HepG2 (cell line): ENCODE results near the gene RPL19. TPM values are rescaled to one million over a fixed set of nuclear protein-coding genes. Genes with fewer than 3 reads are reported as not detected.

Experiments used
- ATAC-seq: fragments of 200-7000 bp; cut with Tn5 transposase; 3 replicates; pipeline ENCODE4 v1.9.1; 2020; ENCODE audit warnings: mild to moderate bottlenecking, moderate library complexity
- BruUV-seq: library from RNA; stranded (reverse); fragments of 400-500 nt; replicated peaks from 2 replicates; lab custom pipeline; 2021; lab: Mats Ljungman, UMichigan
- CTCF ChIA-PET: fragments of 300-600 bp; formaldehyde crosslinking; extraction: SDS; loops from one replicate; lab custom pipeline; 2021; ENCODE audit warnings: low total read pairs, inconsistent platforms, low intra/inter-chr PET ratio; lab: Yijun Ruan, JAX
- POLR2A ChIA-PET: fragments of 350-600 bp; sonication (Branson Sonifier 250); formaldehyde crosslinking; loops from one replicate; lab custom pipeline; 2020; ENCODE audit warnings: antibody characterized with exemption, inconsistent platforms; lab: Yijun Ruan, JAX
- DNase-seq: peaks from one replicate; pipeline ENCODE4 v3.0.0-alpha.2; 2015; ENCODE audit warnings: low spot score
- FAIRE-seq: peaks from 3 replicates; lab custom pipeline; 2011; peaks lifted over from hg19 to GRCh38; lab: Jason Lieb, UNC
- H2AFZ ChIP-seq: one replicate; pipeline ENCODE4 v1.6.1; 2011; ENCODE audit warnings: low read length, inconsistent platforms
- H3K27ac ChIP-seq: fragments of 300-600 bp; 3 replicates; pipeline ENCODE4 v1.8.0; 2011; ENCODE audit warnings: mixed run types, mild to moderate bottlenecking, mixed read lengths, low read length, inconsistent platforms; ENCODE audit not compliant: insufficient read depth; ENCODE audit errors: extremely low read length
- H3K27me3 ChIP-seq, 2 experiments: fragments of 200-600 bp in 1 of 2; 2 replicates in 1 of 2; 3 replicates in 1 of 2; pipeline versions ENCODE4 v1.6.0 to v1.8.0; 2011; ENCODE audit warnings: low read length in 2 of 2, mild to moderate bottlenecking in 2 of 2, moderate library complexity in 2 of 2, inconsistent platforms in 1 of 2; ENCODE audit not compliant: insufficient read depth in 2 of 2, control insufficient read depth in 1 of 2
- H3K36me3 ChIP-seq, 2 experiments: fragments of 200-600 bp in 1 of 2; replicated peaks in 1 of 2; 2 replicates in 1 of 2; 3 replicates in 1 of 2; pipeline versions ENCODE4 v1.5.1 to v1.8.0; 2011; ENCODE audit warnings: low read length in 2 of 2, inconsistent platforms in 1 of 2; ENCODE audit not compliant: insufficient read depth in 2 of 2, control insufficient read depth in 1 of 2
- H3K4me1 ChIP-seq: 2 replicates; pipeline ENCODE4 v1.5.1; 2012; ENCODE audit warnings: low read length, inconsistent platforms; ENCODE audit not compliant: insufficient read depth
- H3K4me2 ChIP-seq: 2 replicates; pipeline ENCODE4 v1.6.0; 2011; ENCODE audit warnings: low read depth, low read length, inconsistent platforms
- H3K4me3 ChIP-seq, 3 experiments: fragments of 200-600 bp in 1 of 3; sonication (generic), shearing (Covaris generic) in 1 of 3; replicated peaks in 1 of 3; 2 replicates each; pipeline ENCODE4 v1.5.1; 2011 to 2016; ENCODE audit warnings: low read length in 3 of 3, inconsistent platforms in 2 of 3, low read depth in 2 of 3, mild to moderate bottlenecking in 2 of 3, control low read depth in 1 of 3, mixed read lengths in 1 of 3; ENCODE audit not compliant: insufficient read depth in 1 of 3
- H3K79me2 ChIP-seq: one replicate; pipeline ENCODE4 v1.6.1; 2011; ENCODE audit warnings: low read length, inconsistent platforms; ENCODE audit not compliant: insufficient read depth
- H3K9ac ChIP-seq: 2 replicates; pipeline ENCODE4 v1.6.0; 2011; ENCODE audit warnings: mild to moderate bottlenecking, low read depth, low read length, inconsistent platforms; ENCODE audit not compliant: insufficient read depth
- H3K9me3 ChIP-seq: 2 replicates; pipeline ENCODE4 v1.5.1; 2012; ENCODE audit warnings: mild to moderate bottlenecking, low read length
- H4K20me1 ChIP-seq: 2 replicates; pipeline ENCODE4 v1.6.0; 2011; ENCODE audit warnings: inconsistent platforms, mild to moderate bottlenecking, low read length, moderate library complexity; ENCODE audit not compliant: insufficient read depth
- FOXK1 ChIP-seq: sonication (generic); formaldehyde crosslinking; IDR thresholded peaks from 2 replicates; pipeline ENCODE4 v1.4.0; 2020; ENCODE audit warnings: low read depth, missing genetic modification reagents, borderline replicate concordance
- JARID2 ChIP-seq: sonication (generic); formaldehyde crosslinking; IDR thresholded peaks from 2 replicates; pipeline ENCODE4 v1.8.1; 2023; ENCODE audit warnings: missing genetic modification reagents, inconsistent platforms; ENCODE audit not compliant: insufficient replicate concordance
- ZFP90 ChIP-seq: sonication (generic); formaldehyde crosslinking; IDR thresholded peaks from 2 replicates; pipeline ENCODE4 v1.8.0; 2022; ENCODE audit warnings: missing genetic modification reagents, mild to moderate bottlenecking, inconsistent platforms, borderline replicate concordance
- ZNF280B ChIP-seq: sonication (generic); formaldehyde crosslinking; IDR thresholded peaks from 2 replicates; pipeline ENCODE4 v1.5.0; 2020; ENCODE audit warnings: missing genetic modification reagents, mild to moderate bottlenecking, borderline replicate concordance
- ZNF773 ChIP-seq: sonication (generic); formaldehyde crosslinking; IDR thresholded peaks from 2 replicates; pipeline ENCODE4 v1.4.0; 2020; ENCODE audit warnings: missing genetic modification reagents, borderline replicate concordance
- WGBS: methylation state at CpG from one replicate; pipeline ENCODE4 v1.1.6; 2017; ENCODE audit warnings: low lambda C conversion rate; 5-methylcytosine and 5-hydroxymethylcytosine counted together
- in situ Hi-C: cut with HindIII; loops from 2 replicates; pipeline ENCODE4 v1.10.0; 2017; ENCODE audit warnings: low pct_unique_long_range_greater_than_20kb; ENCODE audit not compliant: extremely low pct_ligation_motif_present
- intact Hi-C: fragments of 100-400 bp; cut with micrococcal nuclease; formaldehyde crosslinking; loops from one replicate; pipeline ENCODE4 v1.10.0; 2022; ENCODE audit not compliant: unreplicated experiment
- polyA plus RNA-seq, 8 experiments: library from polyadenylated mRNA; depleted of rRNA in 3 of 8; stranded (reverse) in 7 of 8; unstranded in 1 of 8; fragments of >200 nt; fragmentation: Illumina TruSeq in 4 of 8; extraction: Trizol in 4 of 8; gene quantifications; 2 replicates each; pipeline versions ENCODE4 v1.2.1 to v1.2.3, GENCODE V29; 2011 to 2016; ENCODE audit warnings: low read depth in 4 of 8, missing spikeins in 1 of 8, mixed read lengths in 1 of 8; ENCODE audit not compliant: insufficient read depth in 1 of 8
- total RNA-seq, 5 experiments: library from RNA; depleted of rRNA; stranded (reverse); fragments of >200 nt; fragmentation: Illumina TruSeq; extraction: Trizol; gene quantifications; 2 replicates each; pipeline ENCODE4 v1.2.3, GENCODE V29; 2016; ENCODE audit warnings: low read depth in 1 of 5
- TF ChIP-seq, protein P1 (sequence below): sonication (generic); formaldehyde crosslinking; IDR thresholded peaks from 2 replicates; pipeline ENCODE4 v1.9.0; 2021; ENCODE audit warnings: missing genetic modification reagents, mild to moderate bottlenecking, borderline replicate concordance

RPL19 gene
- total and polyA plus RNA-seq, 2 of the 13 experiments (the other 11 are each of a cell fraction or from before 2014, with no cell fraction given) = 2,522 to 2,768 TPM

- intact Hi-C loops = loop anchor here (10.0 kb wide), 1 partner anchor 252 kb away; no protein-coding TSS in a partner anchor
- H3K9me3 ChIP-seq = no peaks in the 10 kb centered on the region
- H3K27ac ChIP-seq = no peak overlapping the region
- H3K79me2 ChIP-seq = no peaks in the 10 kb centered on the region
- H3K4me2 ChIP-seq = no peak overlapping the region
- H3K4me3 ChIP-seq = no peak overlapping the region
- ATAC-seq (no peak), FAIRE-seq (no peak), DNase-seq (no peak)
- in situ Hi-C loops = no loop called here
- H3K9ac ChIP-seq = no peak overlapping the region
- BruUV-seq = no TSS peak
- CTCF ChIA-PET = interaction anchor here (1.5 kb wide), 2 partner anchors 8 to 42 kb away, joined by 3 to 7 read pairs; no protein-coding TSS in a partner anchor
- no peaks in the 10 kb centered on the region for H3K36me3 ChIP-seq
- H2AFZ ChIP-seq = no peak overlapping the region
- 12% methylated on average over 5 of the region's 5 CpGs for WGBS
- H3K4me1 ChIP-seq = peaks cover 10% of the 10 kb centered on the region; the same call in 1 of the 2 replicates
- H4K20me1 ChIP-seq = no peaks in the 10 kb centered on the region
- POLR2A ChIA-PET = interaction anchor here (1.9 kb wide), 1 partner anchor 37 kb away, joined by 7 read pairs; the partner anchor contains the start of gene RPL19
- H3K27me3 ChIP-seq = peaks cover 0 to 17% of the 10 kb centered on the region in 2 experiments; a peak in 4 of 5 replicates
- TF ChIP-seq ZNF773 (CRISPR knock-in tag) (no peak), ZNF280B (CRISPR knock-in tag) (no peak), JARID2 (CRISPR knock-in tag) (no peak), FOXK1 (no peak), ZFP90 (CRISPR knock-in tag) (no peak)
- TF ChIP-seq, protein P1, sequence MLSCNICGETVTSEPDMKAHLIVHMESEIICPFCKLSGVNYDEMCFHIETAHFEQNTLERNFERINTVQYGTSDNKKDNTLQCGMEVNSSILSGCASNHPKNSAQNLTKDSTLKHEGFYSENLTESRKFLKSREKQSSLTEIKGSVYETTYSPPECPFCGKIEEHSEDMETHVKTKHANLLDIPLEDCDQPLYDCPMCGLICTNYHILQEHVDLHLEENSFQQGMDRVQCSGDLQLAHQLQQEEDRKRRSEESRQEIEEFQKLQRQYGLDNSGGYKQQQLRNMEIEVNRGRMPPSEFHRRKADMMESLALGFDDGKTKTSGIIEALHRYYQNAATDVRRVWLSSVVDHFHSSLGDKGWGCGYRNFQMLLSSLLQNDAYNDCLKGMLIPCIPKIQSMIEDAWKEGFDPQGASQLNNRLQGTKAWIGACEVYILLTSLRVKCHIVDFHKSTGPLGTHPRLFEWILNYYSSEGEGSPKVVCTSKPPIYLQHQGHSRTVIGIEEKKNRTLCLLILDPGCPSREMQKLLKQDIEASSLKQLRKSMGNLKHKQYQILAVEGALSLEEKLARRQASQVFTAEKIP (CRISPR knock-in tag) = no peak
Observed at GRCh38 chr17:39236450-39236927, 36.4 kb downstream of the RPL19 start.
